VCaP (cell line): ENCODE results near the gene CIB4.

Experiments
- H3K27ac ChIP-seq: fragments of 450-650 bp; 2 replicates; pipeline ENCODE4 v1.5.1; 2017
- TF ChIP-seq, protein P1 (sequence below): fragments of 450-650 bp; conservative IDR thresholded peaks from 2 replicates; pipeline ENCODE4 v1.5.1; 2017; ENCODE audit warnings: mild to moderate bottlenecking, moderate library complexity

Gene CIB4

GRCh38 chr2:26618611-26619010 is 22.6 kb downstream of the CIB4 start:
- TF ChIP-seq, protein P1, sequence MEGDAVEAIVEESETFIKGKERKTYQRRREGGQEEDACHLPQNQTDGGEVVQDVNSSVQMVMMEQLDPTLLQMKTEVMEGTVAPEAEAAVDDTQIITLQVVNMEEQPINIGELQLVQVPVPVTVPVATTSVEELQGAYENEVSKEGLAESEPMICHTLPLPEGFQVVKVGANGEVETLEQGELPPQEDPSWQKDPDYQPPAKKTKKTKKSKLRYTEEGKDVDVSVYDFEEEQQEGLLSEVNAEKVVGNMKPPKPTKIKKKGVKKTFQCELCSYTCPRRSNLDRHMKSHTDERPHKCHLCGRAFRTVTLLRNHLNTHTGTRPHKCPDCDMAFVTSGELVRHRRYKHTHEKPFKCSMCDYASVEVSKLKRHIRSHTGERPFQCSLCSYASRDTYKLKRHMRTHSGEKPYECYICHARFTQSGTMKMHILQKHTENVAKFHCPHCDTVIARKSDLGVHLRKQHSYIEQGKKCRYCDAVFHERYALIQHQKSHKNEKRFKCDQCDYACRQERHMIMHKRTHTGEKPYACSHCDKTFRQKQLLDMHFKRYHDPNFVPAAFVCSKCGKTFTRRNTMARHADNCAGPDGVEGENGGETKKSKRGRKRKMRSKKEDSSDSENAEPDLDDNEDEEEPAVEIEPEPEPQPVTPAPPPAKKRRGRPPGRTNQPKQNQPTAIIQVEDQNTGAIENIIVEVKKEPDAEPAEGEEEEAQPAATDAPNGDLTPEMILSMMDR, result no peak
- no peak overlapping the region for H3K27ac ChIP-seq

DNA sequence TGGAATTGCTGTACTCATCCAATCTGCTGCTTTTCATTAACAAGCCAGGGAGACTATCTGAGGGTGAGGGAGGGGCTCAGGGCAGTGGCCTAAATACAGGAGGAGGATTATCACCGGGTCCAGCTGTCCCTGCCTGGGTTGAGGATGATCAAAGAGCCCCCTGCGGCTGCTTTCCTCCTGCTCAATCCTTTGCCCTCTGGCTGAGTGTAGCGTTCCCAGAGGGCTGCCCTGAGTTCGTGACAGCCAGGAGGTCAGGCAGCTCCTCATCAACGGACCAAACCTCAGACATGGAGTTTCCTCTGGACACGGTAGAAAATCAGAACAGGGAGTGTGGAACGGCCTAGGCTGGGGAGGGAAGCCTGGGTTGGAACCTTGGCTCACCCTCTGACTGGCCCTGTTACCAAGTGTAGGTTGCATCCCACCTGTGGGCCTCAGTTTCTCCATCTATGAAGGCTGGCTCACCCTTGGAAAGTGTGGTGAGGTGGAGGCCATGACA is 23.5 kb downstream of the CIB4 start:
- no peak overlapping the region for H3K27ac ChIP-seq
- TF ChIP-seq, protein P1, result no peak

GRCh38 chr2:26616706-26617587 is 24.2 kb downstream of the CIB4 start:
- TF ChIP-seq, protein P1, result no peak

DNA sequence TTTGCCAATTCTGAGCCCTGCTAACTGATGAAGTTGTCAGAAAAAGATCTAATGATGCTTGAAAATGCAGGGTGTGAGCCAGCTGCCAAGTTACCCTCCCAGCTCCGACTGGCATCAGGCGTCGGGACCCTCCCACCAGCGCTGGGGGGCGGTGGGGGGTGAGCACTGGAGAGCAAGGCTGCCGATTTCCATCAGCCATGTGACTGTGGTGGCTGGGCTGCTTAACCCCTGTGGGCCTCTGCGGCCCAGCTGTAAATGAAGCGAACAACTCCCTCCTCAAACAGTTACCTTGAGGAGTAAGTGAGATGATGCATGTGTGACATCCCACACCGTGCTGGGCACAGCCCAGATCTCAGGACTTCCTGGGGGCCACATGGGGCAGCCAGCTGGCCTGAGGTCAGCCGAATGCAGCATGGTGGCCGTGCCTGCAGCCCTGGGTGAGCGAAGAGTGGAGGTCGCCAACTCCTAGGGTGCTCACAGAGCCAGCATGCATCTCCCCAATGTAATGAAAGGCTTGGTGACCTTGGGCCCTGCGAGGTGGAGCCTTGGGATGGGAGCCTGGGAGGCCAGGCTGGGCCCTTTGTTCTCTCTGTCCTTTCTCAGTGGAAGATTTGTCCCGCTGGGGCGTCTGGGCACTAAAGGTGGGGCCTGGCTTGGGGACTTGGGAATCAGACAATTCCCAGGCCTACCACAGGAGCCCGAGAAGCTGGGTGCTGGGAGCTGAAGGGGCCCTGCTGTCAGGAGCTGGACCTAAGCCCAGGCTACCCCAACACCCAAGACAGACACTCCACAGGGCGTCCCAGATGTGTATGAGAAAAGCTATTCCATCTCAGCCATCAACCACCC is 25.1 kb downstream of the CIB4 start:
- TF ChIP-seq, protein P1, result no peak
- H3K27ac ChIP-seq, result peak overlapping the region; percentile 92; the same call in 1 of the 2 replicates

More at GRCh38 chr2:26616706-26617587, 24.2 kb downstream of the CIB4 start:
- H3K27ac ChIP-seq, result peak overlapping the region; percentile 92; the same call in 1 of the 2 replicates

DNA sequence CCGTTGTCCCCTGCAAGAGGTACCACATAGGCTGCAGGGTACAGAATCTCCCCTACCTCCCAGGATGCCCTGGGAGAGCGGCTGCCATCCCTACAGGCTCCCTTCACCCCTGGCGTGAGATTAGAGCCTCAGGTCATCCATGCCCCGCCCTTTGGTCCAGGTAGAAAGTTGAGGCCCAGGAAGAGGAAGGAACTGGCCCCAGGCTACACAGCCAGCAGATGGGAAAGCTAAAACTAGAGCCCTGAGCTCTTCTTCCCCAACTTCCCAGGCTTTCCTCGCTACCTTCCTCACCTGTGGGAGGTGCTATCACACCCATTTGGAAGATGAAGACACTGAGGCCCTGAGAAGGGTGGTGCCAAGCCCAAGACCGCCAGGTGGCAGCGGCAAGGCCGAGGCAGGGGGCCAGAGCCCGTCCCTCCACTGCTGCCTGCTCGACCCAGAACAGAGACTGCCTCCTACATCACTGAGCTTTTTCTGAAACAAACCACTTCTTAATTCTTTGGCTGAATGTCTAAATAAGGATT is 25.8 kb downstream of the CIB4 start:
- TF ChIP-seq, protein P1, result no peak
- peak overlapping the region; percentile 92; the same call in 1 of the 2 replicates for H3K27ac ChIP-seq

DNA sequence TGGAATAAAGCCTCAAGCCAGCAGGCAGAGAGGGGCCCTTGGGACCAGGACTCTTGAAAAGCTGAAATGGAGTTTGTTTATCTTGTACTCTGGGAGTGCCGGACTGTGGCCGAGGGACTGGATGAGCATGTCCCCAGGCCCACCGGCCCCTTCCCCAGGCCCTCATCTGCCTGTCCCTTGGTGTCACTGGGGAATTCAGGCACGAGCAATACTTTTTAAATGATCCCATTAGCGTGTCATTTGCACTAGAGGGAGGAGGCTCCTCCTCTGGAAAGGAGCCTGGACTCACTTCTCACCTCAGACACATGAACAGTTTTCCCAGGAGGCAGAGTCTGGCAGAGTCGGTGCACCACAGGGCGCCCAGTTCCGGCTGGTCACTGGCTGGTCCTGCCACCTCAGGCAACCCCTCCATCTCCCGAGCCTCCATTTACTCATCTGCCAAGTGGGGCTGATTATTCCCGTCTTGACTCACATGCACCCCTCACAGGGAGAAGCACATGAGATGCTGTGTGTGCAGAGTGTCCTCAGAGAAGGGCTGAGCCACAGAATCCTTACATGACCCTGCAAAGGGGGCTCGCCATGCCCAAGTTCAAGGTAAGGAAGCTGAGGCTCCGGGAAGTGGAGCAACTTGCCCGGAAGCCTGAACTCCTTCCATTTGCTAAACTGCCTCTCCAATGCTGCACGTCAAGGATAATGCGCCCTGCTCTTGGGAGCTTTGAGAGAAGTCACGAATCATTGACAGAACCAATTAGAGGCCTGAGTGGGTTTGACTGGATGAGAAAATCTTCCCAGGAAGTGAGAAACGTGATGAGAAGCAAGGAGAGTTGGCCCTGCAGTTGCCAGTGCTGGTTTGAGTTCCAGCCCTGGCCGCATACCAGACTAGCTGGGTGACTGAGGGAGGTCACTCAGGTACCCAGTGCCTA is 26.7 kb downstream of the CIB4 start:
- TF ChIP-seq, protein P1, result no peak
- peak overlapping the region; percentile 92; the same call in 1 of the 2 replicates for H3K27ac ChIP-seq
